Liver (tissue), 9 donors: ENCODE results near the gene CYP20A1. TPM values are rescaled to one million over a fixed set of nuclear protein-coding genes. Genes with fewer than 3 reads are reported as not detected.
"Not testable (repeated sequence)": the region's sequence is repeated elsewhere in the genome, so short reads cannot be mapped to it uniquely, and the experiment has no call there.

Experiments used
- DNase-seq: peaks from one replicate; pipeline ENCODE4 v3.0.0-alpha.2; 2017; ENCODE audit warnings: low spot score
- H3K27ac ChIP-seq, 2 donors: one replicate each; pipeline ENCODE4 v1.7.0; 2013; ENCODE audit warnings: inconsistent platforms in 2 of 2, low read length in 2 of 2, control low read depth in 1 of 2, low read depth in 1 of 2, mild to moderate bottlenecking in 1 of 2
- H3K27me3 ChIP-seq, 4 donors: one replicate each; pipeline versions ENCODE4 v1.6.1 to v1.7.0; 2013; ENCODE audit warnings: low read length in 3 of 4, inconsistent platforms in 1 of 4, mild to moderate bottlenecking in 1 of 4, moderate library complexity in 1 of 4; ENCODE audit not compliant: control insufficient read depth in 4 of 4, insufficient read depth in 4 of 4
- H3K36me3 ChIP-seq, 4 donors: one replicate each; pipeline versions ENCODE4 v1.6.1 to v1.7.0; 2013; ENCODE audit warnings: low read length in 3 of 4, mild to moderate bottlenecking in 3 of 4, low read depth in 1 of 4, moderate library complexity in 1 of 4; ENCODE audit not compliant: control insufficient read depth in 4 of 4, insufficient read depth in 3 of 4
- H3K4me1 ChIP-seq, 4 donors: one replicate each; pipeline versions ENCODE4 v1.6.1 to v1.7.0; 2013; ENCODE audit warnings: low read length in 3 of 4, mild to moderate bottlenecking in 3 of 4, moderate library complexity in 1 of 4; ENCODE audit not compliant: control insufficient read depth in 4 of 4, insufficient read depth in 4 of 4
- H3K4me3 ChIP-seq, 3 donors: one replicate each; pipeline versions ENCODE4 v1.6.1 to v1.7.0; 2013; ENCODE audit warnings: low read length in 3 of 3, control low read depth in 1 of 3, low read depth in 1 of 3, mild to moderate bottlenecking in 1 of 3
- H3K9ac ChIP-seq, 2 donors: one replicate each; pipeline ENCODE4 v1.7.0; 2013; ENCODE audit warnings: low read length in 2 of 2, mild to moderate bottlenecking in 2 of 2, moderate library complexity in 2 of 2, control low read depth in 1 of 2, low read depth in 1 of 2
- H3K9me3 ChIP-seq, 4 donors: one replicate each; pipeline versions ENCODE4 v1.6.1 to v1.7.0; 2013; ENCODE audit warnings: low read length in 3 of 4; ENCODE audit not compliant: control insufficient read depth in 4 of 4
- ATF3 ChIP-seq: IDR thresholded peaks from 2 replicates; pipeline ENCODE4 v1.6.1; 2016; ENCODE audit warnings: antibody characterized with exemption
- CTCF ChIP-seq: fragments of 150-350 bp; IDR thresholded peaks from 2 replicates; pipeline ENCODE4 v1.5.1; 2017; ENCODE audit warnings: improper control_type of control experiment, low read depth, low read length; ENCODE audit not compliant: missing input control
- EGR1 ChIP-seq, 2 donors: IDR thresholded peaks; 2 replicates each; pipeline ENCODE4 v1.6.1; 2016 to 2018; ENCODE audit warnings: antibody characterized with exemption in 2 of 2, low read depth in 2 of 2
- FOXA1 ChIP-seq: IDR thresholded peaks from 2 replicates; pipeline ENCODE4 v1.6.1; 2016; ENCODE audit warnings: antibody characterized with exemption
- FOXA2 ChIP-seq: IDR thresholded peaks from 2 replicates; pipeline ENCODE4 v1.6.1; 2016; ENCODE audit warnings: antibody characterized with exemption
- GABPA ChIP-seq, 2 donors: IDR thresholded peaks in 1 of 2; conservative IDR thresholded peaks in 1 of 2; 2 replicates each; pipeline ENCODE4 v1.6.1; 2016; ENCODE audit warnings: antibody characterized with exemption in 2 of 2, mild to moderate bottlenecking in 1 of 2, moderate library complexity in 1 of 2
- HNF4A ChIP-seq, 2 donors: conservative IDR thresholded peaks; 2 replicates each; pipeline ENCODE4 v1.6.1; 2016; ENCODE audit warnings: antibody characterized with exemption in 2 of 2, mild to moderate bottlenecking in 2 of 2
- HNF4G ChIP-seq: IDR thresholded peaks from 2 replicates; pipeline ENCODE4 v1.6.1; 2016; ENCODE audit warnings: antibody characterized with exemption
- JUND ChIP-seq, 2 donors: IDR thresholded peaks; 2 replicates each; pipeline ENCODE4 v1.6.1; 2016; ENCODE audit warnings: antibody characterized with exemption in 2 of 2
- MAX ChIP-seq: IDR thresholded peaks from 2 replicates; pipeline ENCODE4 v1.6.1; 2016; ENCODE audit warnings: antibody characterized with exemption
- NR2F2 ChIP-seq: IDR thresholded peaks from 2 replicates; pipeline ENCODE4 v1.6.1; 2016; ENCODE audit warnings: antibody characterized with exemption
- RAD21 ChIP-seq, 2 donors: IDR thresholded peaks; 2 replicates each; pipeline ENCODE4 v1.6.1; 2016; ENCODE audit warnings: antibody characterized with exemption in 2 of 2, mild to moderate bottlenecking in 2 of 2
- RXRA ChIP-seq, 2 donors: IDR thresholded peaks; 2 replicates each; pipeline ENCODE4 v1.6.1; 2017 to 2018; ENCODE audit warnings: antibody characterized with exemption in 2 of 2, mild to moderate bottlenecking in 1 of 2
- SP1 ChIP-seq: IDR thresholded peaks from 2 replicates; pipeline ENCODE4 v1.6.1; 2018; ENCODE audit warnings: antibody characterized with exemption, mild to moderate bottlenecking
- TAF1 ChIP-seq: conservative IDR thresholded peaks from 2 replicates; pipeline ENCODE4 v1.6.1; 2016; ENCODE audit warnings: antibody characterized with exemption, mild to moderate bottlenecking
- YY1 ChIP-seq: IDR thresholded peaks from 2 replicates; pipeline ENCODE4 v1.6.1; 2016; ENCODE audit warnings: antibody characterized with exemption, mild to moderate bottlenecking
- ZBTB33 ChIP-seq: IDR thresholded peaks from 2 replicates; pipeline ENCODE4 v1.6.1; 2016; ENCODE audit warnings: antibody characterized with exemption
- WGBS: extraction: QIAGEN DNeasy Blood & Tissue Kit; methylation state at CpG from one replicate; pipeline ENCODE4 v1.1.7; 2013; 5-methylcytosine and 5-hydroxymethylcytosine counted together
- polyA plus RNA-seq, 2 donors: library from polyadenylated mRNA; stranded (reverse) in 1 of 2; unstranded in 1 of 2; fragments of 200-250 nt in 1 of 2; fragments of >200 nt in 1 of 2; fragmentation: Nextera tagmentation in 1 of 2; extraction: Ambion mirVana in 1 of 2; gene quantifications; one replicate each; pipeline versions ENCODE4 v1.2.1 to v1.2.3, GENCODE V29; 2013 to 2015
- total RNA-seq, 2 donors: library from RNA; depleted of rRNA; stranded (reverse); fragments of >200 nt; gene quantifications; one replicate each; pipeline ENCODE4 v1.2.3, GENCODE V29; 2014
- donor health status: healthy.
- donor health status: healthy.
- donor health status: healthy.
- donor health status: healthy.
- donor health status: healthy.

CYP20A1 gene
- total and polyA plus RNA-seq, 4 donors, result 5.0 to 22.7 (median 16.1) TPM

GRCh38 chr2:203286532-203286931, 47.7 kb downstream of the CYP20A1 start:
- Histone ChIP-seq H3K4me1 (no peaks in the 10 kb centered on the region), H3K9me3 (no peaks in the 10 kb centered on the region), H3K4me3 (no peak overlapping the region), H3K9ac (no peak overlapping the region), H3K27me3 (no peaks in the 10 kb centered on the region), H3K36me3 (peaks cover 10 to 29% (median 21%) of the 10 kb centered on the region in 4 donors), H3K27ac (no peak overlapping the region)
- 94% methylated on average over 2 of the region's 2 CpGs for WGBS
- TF ChIP-seq FOXA2, result no peak
- no peak for TF ChIP-seq SP1
- no peak for TF ChIP-seq FOXA1
- no peak for TF ChIP-seq ATF3
- TF ChIP-seq HNF4G, result no peak
- no peak for TF ChIP-seq CTCF
- no peak for TF ChIP-seq HNF4A (conservative IDR thresholded peaks at IDR 0.05)
- TF ChIP-seq RAD21 (IDR thresholded peaks at IDR 0.05), result no peak
- TF ChIP-seq JUND (IDR thresholded peaks at IDR 0.05), result no peak
- no peak for TF ChIP-seq YY1
- no peak for TF ChIP-seq EGR1 (IDR thresholded peaks at IDR 0.05; ENCODE audit: low read depth in 2 of 2)
- no peak for TF ChIP-seq MAX
- no peak for DNase-seq

- no peak overlapping the region for H3K27ac ChIP-seq
- no peaks in the 10 kb centered on the region for H3K9me3 ChIP-seq
- no peak overlapping the region for H3K9ac ChIP-seq
- peaks cover 2 to 4% (median 3%) of the 10 kb centered on the region in 4 donors for H3K36me3 ChIP-seq
- no peak for DNase-seq
- H3K4me3 ChIP-seq, result no peak overlapping the region
- H3K4me1 ChIP-seq, result no peaks in the 10 kb centered on the region
- WGBS, result 98% methylated on average over 3 of the region's 3 CpGs
- TF ChIP-seq NR2F2 (no peak), EGR1 (IDR thresholded peaks at IDR 0.05; ENCODE audit: low read depth in 2 of 2) (no peak), FOXA2 (no peak), JUND (IDR thresholded peaks at IDR 0.05) (no peak), MAX (no peak), HNF4A (conservative IDR thresholded peaks at IDR 0.05) (no peak), RAD21 (IDR thresholded peaks at IDR 0.05) (no peak), YY1 (no peak), ZBTB33 (no peak), ATF3 (no peak), GABPA (IDR thresholded peaks at IDR 0.05 in 1 of 2, conservative IDR thresholded peaks at IDR 0.05 in 1 of 2) (no peak), CTCF (no peak), TAF1 (no peak), HNF4G (no peak), SP1 (no peak), RXRA (IDR thresholded peaks at IDR 0.05) (no peak), FOXA1 (no peak)
- H3K27me3 ChIP-seq, result no peaks in the 10 kb centered on the region
Measured at GRCh38 chr2:203301667-203302066, 62.8 kb downstream of the CYP20A1 start.

GRCh38 chr2:203302586-203302985, 63.8 kb downstream of the CYP20A1 start:
- WGBS, result 97% methylated on average over 8 of the region's 8 CpGs
- H3K4me3 ChIP-seq, DNase-seq, H3K4me1 ChIP-seq, H3K36me3 ChIP-seq, H3K9me3 ChIP-seq, H3K27ac ChIP-seq, H3K9ac ChIP-seq, H3K27me3 ChIP-seq: not testable (repeated sequence)
